Hepatocyte (in vitro differentiated cells): ENCODE results near the gene LIMK2.

Source experiments
- EZH2phosphoT487 ChIP-seq: fragments of 200-600 bp; sonication (generic); IDR thresholded peaks from one replicate; pipeline ENCODE4 v1.6.1; 2018; ENCODE audit warnings: antibody characterized with exemption, mild to moderate bottlenecking, low read depth, moderate library complexity; ENCODE audit not compliant: unreplicated experiment, severe bottlenecking
- TF ChIP-seq, protein P1 (sequence below): fragments of 200-600 bp; sonication (generic); IDR thresholded peaks from 2 replicates; pipeline ENCODE4 v1.5.1; 2016; ENCODE audit warnings: antibody characterized with exemption, mild to moderate bottlenecking; ENCODE audit not compliant: poor library complexity

DNA sequence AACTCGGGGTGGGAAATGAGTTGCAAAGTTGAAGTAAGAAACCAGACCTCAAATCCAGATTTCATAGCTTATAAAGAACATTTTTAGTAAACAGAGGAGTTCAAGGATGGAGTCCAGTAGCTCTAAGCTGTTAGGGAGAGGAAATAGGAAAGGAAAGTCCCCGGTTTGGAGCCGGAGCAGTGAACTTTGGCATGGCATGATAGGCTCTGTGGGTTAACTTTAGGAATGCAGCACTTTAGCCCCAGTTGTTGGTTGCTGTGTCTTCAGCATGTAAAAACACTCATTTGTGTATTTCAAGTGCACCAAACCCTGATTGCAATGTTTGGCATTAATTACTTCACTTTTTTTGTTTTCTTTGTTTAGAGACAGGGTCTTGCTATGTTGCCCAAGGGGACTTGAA is 88.8 kb downstream of the LIMK2 start:
- TF ChIP-seq, protein P1, sequence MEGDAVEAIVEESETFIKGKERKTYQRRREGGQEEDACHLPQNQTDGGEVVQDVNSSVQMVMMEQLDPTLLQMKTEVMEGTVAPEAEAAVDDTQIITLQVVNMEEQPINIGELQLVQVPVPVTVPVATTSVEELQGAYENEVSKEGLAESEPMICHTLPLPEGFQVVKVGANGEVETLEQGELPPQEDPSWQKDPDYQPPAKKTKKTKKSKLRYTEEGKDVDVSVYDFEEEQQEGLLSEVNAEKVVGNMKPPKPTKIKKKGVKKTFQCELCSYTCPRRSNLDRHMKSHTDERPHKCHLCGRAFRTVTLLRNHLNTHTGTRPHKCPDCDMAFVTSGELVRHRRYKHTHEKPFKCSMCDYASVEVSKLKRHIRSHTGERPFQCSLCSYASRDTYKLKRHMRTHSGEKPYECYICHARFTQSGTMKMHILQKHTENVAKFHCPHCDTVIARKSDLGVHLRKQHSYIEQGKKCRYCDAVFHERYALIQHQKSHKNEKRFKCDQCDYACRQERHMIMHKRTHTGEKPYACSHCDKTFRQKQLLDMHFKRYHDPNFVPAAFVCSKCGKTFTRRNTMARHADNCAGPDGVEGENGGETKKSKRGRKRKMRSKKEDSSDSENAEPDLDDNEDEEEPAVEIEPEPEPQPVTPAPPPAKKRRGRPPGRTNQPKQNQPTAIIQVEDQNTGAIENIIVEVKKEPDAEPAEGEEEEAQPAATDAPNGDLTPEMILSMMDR, result no peak
- TF ChIP-seq EZH2phosphoT487, result no peak
